Measurements from ENCODE around the gene TIGIT.

The TIGIT gene

DNA sequence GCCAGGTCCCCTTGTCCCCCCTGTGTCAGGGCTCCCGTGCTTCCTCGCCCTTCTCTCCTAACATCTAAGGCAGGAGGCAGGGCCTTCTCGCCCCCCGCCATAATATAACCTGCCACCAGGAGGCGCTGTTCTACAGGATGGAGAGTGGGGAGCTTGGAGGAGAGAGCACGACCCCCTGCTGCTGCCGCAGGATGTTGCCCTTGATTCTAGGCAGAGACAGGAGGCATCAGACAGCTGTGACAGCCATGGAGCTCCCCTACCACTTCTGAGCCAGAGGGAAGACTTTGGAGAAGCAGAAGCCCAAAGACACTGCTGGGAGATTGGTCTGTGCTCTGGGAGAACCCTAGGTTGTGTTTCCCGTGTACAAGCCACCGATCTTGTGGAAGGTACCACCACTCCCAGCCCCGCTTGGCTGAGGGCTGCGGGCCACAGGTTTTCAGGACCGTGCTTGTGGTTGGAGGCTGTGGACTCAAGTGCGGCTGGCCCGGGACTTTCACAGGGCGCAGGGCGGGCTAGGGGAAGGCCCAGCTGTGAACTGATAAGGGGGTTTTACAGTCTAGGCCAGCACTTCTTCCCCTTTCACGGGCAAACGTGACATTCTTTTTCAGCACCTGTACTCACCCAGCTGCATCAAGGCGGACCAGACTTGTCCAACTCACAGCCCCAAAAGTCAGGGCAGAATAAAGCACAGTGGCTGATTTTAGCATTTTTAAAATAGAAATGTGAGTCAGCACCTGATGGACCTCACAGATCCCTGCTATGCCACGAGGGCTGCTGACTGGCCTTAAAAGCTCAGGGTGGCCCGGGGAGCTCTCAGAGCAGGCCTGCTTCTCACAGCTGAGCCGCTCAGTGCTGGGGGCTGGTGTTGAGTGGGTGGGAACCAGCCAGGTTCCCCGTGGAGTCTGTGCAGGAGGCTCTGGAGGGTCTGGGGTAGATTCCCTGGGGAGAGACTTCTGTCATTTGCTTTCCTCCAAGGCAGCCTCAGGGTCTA is 2.6 kb upstream of the TIGIT start:
- Mint-ChIP-seq H3K27me3 (ENCODE audit: low read depth, poor library complexity) (peaks cover 7% of the 10 kb centered on the region), H3K27ac (peak overlapping the region; percentile 42), H3K9me3 (no peaks in the 10 kb centered on the region), H3K4me1 (no peaks in the 10 kb centered on the region), H3K36me3 (ENCODE audit: low read depth) (no peaks in the 10 kb centered on the region), H3K4me3 (no peak overlapping the region)
- TF ChIP-seq, protein P1, sequence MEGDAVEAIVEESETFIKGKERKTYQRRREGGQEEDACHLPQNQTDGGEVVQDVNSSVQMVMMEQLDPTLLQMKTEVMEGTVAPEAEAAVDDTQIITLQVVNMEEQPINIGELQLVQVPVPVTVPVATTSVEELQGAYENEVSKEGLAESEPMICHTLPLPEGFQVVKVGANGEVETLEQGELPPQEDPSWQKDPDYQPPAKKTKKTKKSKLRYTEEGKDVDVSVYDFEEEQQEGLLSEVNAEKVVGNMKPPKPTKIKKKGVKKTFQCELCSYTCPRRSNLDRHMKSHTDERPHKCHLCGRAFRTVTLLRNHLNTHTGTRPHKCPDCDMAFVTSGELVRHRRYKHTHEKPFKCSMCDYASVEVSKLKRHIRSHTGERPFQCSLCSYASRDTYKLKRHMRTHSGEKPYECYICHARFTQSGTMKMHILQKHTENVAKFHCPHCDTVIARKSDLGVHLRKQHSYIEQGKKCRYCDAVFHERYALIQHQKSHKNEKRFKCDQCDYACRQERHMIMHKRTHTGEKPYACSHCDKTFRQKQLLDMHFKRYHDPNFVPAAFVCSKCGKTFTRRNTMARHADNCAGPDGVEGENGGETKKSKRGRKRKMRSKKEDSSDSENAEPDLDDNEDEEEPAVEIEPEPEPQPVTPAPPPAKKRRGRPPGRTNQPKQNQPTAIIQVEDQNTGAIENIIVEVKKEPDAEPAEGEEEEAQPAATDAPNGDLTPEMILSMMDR (IDR thresholded peaks at IDR 0.05): peak; percentile 77
- DNase-seq: peak; percentile 86

- TF ChIP-seq, protein P1 (IDR thresholded peaks at IDR 0.05): no peak
- H3K9me3 Mint-ChIP-seq: no peaks in the 10 kb centered on the region
- no peaks in the 10 kb centered on the region for H3K36me3 Mint-ChIP-seq (ENCODE audit: low read depth)
- H3K4me1 Mint-ChIP-seq: no peaks in the 10 kb centered on the region
- DNase-seq: no peak
- H3K4me3 Mint-ChIP-seq: no peak overlapping the region
- H3K27ac Mint-ChIP-seq: no peak overlapping the region
- peaks cover 8% of the 10 kb centered on the region for H3K27me3 Mint-ChIP-seq (ENCODE audit: low read depth, poor library complexity)
These were observed 1.2 kb downstream of the TIGIT start for GRCh38 chr3:114294940-114295480.

DNA sequence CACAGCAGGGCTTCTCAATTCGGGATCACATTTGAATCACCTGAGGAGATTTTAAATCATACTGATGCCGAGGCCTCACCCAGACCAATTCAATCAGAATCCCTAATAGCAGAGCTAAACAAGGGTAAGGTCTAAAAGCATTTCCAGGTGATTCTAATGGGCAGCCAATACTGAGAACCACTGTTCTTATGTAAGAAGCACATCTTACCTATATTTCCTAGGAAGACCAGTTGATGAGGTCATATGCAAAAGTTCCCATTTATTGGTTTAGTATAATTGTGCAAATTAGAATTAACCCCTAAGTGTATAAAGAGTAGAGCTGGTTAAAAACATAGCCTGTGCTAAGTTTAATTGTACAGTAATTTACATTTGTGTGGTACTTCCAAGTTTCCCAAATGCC is 2.1 kb downstream of the TIGIT start:
- TF ChIP-seq, protein P1 (IDR thresholded peaks at IDR 0.05): no peak
- Mint-ChIP-seq H3K9me3 (no peaks in the 10 kb centered on the region), H3K27me3 (ENCODE audit: low read depth, poor library complexity) (peaks cover 6% of the 10 kb centered on the region), H3K4me3 (no peak overlapping the region), H3K36me3 (ENCODE audit: low read depth) (no peaks in the 10 kb centered on the region), H3K27ac (no peak overlapping the region), H3K4me1 (no peaks in the 10 kb centered on the region)
- DNase-seq: no peak

DNA sequence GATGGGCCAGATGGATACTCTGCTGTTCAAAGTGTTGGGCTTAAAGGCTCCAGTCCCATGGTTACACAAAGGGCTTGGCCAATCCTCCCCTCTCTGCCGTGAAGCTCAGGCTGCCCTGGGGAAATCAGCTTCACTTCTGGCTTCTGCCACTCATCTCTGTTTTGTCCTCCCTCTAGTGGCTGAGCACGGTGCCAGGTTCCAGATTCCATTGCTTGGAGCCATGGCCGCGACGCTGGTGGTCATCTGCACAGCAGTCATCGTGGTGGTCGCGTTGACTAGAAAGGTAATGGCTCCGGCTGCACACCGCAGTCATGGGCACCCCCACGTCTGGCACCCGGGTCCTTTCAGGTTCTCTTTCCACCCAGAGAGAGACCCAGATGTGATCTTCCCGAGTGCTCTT is 5.6 kb downstream of the TIGIT start:
- Mint-ChIP-seq H3K27me3 (ENCODE audit: low read depth, poor library complexity) (peaks cover 8% of the 10 kb centered on the region), H3K4me3 (no peak overlapping the region), H3K4me1 (no peaks in the 10 kb centered on the region), H3K9me3 (no peaks in the 10 kb centered on the region), H3K36me3 (ENCODE audit: low read depth) (no peaks in the 10 kb centered on the region), H3K27ac (no peak overlapping the region)
- TF ChIP-seq, protein P1 (IDR thresholded peaks at IDR 0.05): no peak
- DNase-seq: peak; percentile 11

DNA sequence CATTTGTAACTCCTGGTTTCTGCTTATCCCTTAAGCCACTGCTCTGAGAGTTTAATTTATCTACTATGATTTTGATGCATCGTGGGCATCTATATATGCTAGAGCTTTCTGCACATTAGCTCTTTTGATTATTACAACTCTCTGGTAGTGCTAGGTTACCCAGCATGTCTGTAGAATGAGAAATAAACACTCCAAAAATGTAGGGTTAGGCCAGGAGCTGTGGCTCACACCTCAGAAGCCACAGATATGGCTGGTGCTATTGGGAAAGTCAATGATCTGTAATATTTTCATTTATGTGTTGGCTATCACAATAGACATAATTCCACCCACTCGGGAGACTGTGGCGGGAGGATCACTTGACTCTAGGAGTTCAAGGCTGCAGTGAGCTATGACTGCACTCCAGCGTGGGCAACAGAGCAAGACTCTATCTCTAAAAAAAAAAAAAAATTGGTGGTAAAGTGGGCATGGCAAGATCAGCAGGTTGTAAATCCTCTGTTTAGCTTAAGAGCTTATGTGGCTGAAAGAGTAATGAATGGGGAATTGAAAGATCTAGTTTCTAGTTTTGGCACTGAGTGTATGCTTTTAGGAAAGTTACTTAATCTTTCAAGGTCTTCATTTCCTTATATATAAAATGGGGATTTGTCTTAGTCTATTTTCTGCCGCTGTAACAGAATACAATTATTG is 6.3 kb downstream of the TIGIT start:
- Mint-ChIP-seq H3K27ac (no peak overlapping the region), H3K36me3 (ENCODE audit: low read depth) (no peaks in the 10 kb centered on the region), H3K4me1 (no peaks in the 10 kb centered on the region), H3K4me3 (no peak overlapping the region), H3K9me3 (no peaks in the 10 kb centered on the region), H3K27me3 (ENCODE audit: low read depth, poor library complexity) (peaks cover 8% of the 10 kb centered on the region)
- TF ChIP-seq, protein P1 (IDR thresholded peaks at IDR 0.05): no peak
- no peak for DNase-seq

All from nephron progenitor cell (in vitro differentiated cells).